ENCODE results near the gene TOGARAM2. TPM values are rescaled to one million over a fixed set of nuclear protein-coding genes. Genes with fewer than 3 reads are reported as not detected.

Gene TOGARAM2
- total and polyA plus RNA-seq, 2 of the 8 experiments (the other 6 are each of a cell fraction or from before 2014, with no cell fraction given), result 0.42 to 1.4 TPM

- TF ChIP-seq CTCF (IDR thresholded peaks at IDR 0.05; ENCODE audit: control extremely low read depth in 1 of 3, insufficient read depth in 1 of 3, low read depth in 1 of 3, low read length in 3 of 3), result no peak
- TF ChIP-seq KDM4A (IDR thresholded peaks at IDR 0.05; ENCODE audit: low read depth, low read length, severe bottlenecking), result no peak
- no peak for TF ChIP-seq POLR2A (IDR thresholded peaks at IDR 0.05; ENCODE audit: control extremely low read depth in 1 of 2, low read depth in 2 of 2, low read length in 2 of 2)
- no peak for TF ChIP-seq ZNF274 (IDR thresholded peaks at IDR 0.05; ENCODE audit: borderline replicate concordance, extremely low read depth, low read length)
- TF ChIP-seq BACH1 (IDR thresholded peaks at IDR 0.05; ENCODE audit: low read length), result no peak
- TF ChIP-seq USF2 (IDR thresholded peaks at IDR 0.05; ENCODE audit: low read length), result no peak
- no peak for TF ChIP-seq KDM5A (IDR thresholded peaks at IDR 0.05; ENCODE audit: low read length)
- no peak for TF ChIP-seq POLR2AphosphoS5 (IDR thresholded peaks at IDR 0.05; ENCODE audit: low read depth, low read length)
These were observed 28.2 kb downstream of the TOGARAM2 start (continued) for GRCh38 chr2:29009270-29009669.

All from H1 (cell line).